HEK293 (cell line): ENCODE measurements around the gene C19orf12.

Experiments
- CTCF ChIA-PET: fragments of 350-600 bp; formaldehyde crosslinking; extraction: SDS; loops from one replicate; lab custom pipeline; 2021; ENCODE audit warnings: antibody characterized with exemption; lab: Yijun Ruan, JAX
- POLR2A ChIA-PET: fragments of 300-600 bp; formaldehyde crosslinking; extraction: SDS; loops from one replicate; lab custom pipeline; 2020; ENCODE audit warnings: antibody characterized with exemption, inconsistent platforms; lab: Yijun Ruan, JAX
- H3K27ac ChIP-seq: fragments of 200-500 bp; sonication (Bioruptor generic); 2 replicates; pipeline ENCODE4 v1.5.1; 2014; ENCODE audit warnings: low read depth, low read length, control low read depth, inconsistent platforms; ENCODE audit errors: extremely low read depth
- H3K36me3 ChIP-seq, 2 experiments: fragments of 200-500 bp in 1 of 2; sonication (Bioruptor generic) in 1 of 2; 1 replicate in 1 of 2; 2 replicates in 1 of 2; pipeline ENCODE4 v1.5.1; 2014 to 2017; ENCODE audit warnings: inconsistent platforms in 2 of 2, low read length in 2 of 2; ENCODE audit not compliant: control insufficient read depth in 2 of 2, insufficient read depth in 1 of 2
- H3K4me1 ChIP-seq: fragments of 200-500 bp; sonication (Bioruptor generic); 2 replicates; pipeline ENCODE4 v1.5.1; 2014; ENCODE audit warnings: mild to moderate bottlenecking, low read length, inconsistent platforms; ENCODE audit not compliant: control insufficient read depth, insufficient read depth
- H3K4me3 ChIP-seq: 2 replicates; pipeline ENCODE4 v1.5.1; 2011; ENCODE audit warnings: low read depth, mild to moderate bottlenecking, control low read depth, low read length, moderate library complexity
- H3K9me3 ChIP-seq: fragments of 200-500 bp; sonication (Bioruptor generic); 2 replicates; pipeline ENCODE4 v1.5.1; 2014; ENCODE audit warnings: low read depth, low read length, inconsistent platforms; ENCODE audit not compliant: control insufficient read depth, insufficient read depth
- FEZF1 ChIP-seq: fragments of 450-650 bp; formaldehyde crosslinking; IDR thresholded peaks from 2 replicates; pipeline ENCODE4 v1.5.1; 2016; ENCODE audit warnings: missing biosample characterization, missing genetic modification characterization
- GFI1B ChIP-seq: fragments of 450-650 bp; formaldehyde crosslinking; IDR thresholded peaks from 2 replicates; pipeline ENCODE4 v1.5.1; 2016; ENCODE audit warnings: missing biosample characterization, missing genetic modification characterization
- PRDM1 ChIP-seq: fragments of 450-650 bp; formaldehyde crosslinking; IDR thresholded peaks from 2 replicates; pipeline ENCODE4; 2016; ENCODE audit warnings: missing biosample characterization, missing genetic modification characterization
- SALL2 ChIP-seq: fragments of 450-650 bp; formaldehyde crosslinking; IDR thresholded peaks from 2 replicates; pipeline ENCODE4 v1.5.0; 2017; ENCODE audit warnings: missing biosample characterization, mild to moderate bottlenecking, missing genetic modification characterization, borderline replicate concordance
- TSHZ1 ChIP-seq: fragments of 450-650 bp; formaldehyde crosslinking; IDR thresholded peaks from 2 replicates; pipeline ENCODE4 v1.5.1; 2016; ENCODE audit warnings: missing biosample characterization, missing genetic modification characterization, borderline replicate concordance
- ZBTB6 ChIP-seq: fragments of 450-650 bp; formaldehyde crosslinking; IDR thresholded peaks from 2 replicates; pipeline ENCODE4 v1.5.1; 2017; ENCODE audit warnings: missing biosample characterization, missing genetic modification characterization
- ZBTB8A ChIP-seq: fragments of 450-650 bp; formaldehyde crosslinking; IDR thresholded peaks from 2 replicates; pipeline ENCODE4 v1.5.1; 2016; ENCODE audit warnings: missing biosample characterization, missing genetic modification characterization
- ZNF112 ChIP-seq: fragments of 450-650 bp; formaldehyde crosslinking; IDR thresholded peaks from 2 replicates; pipeline ENCODE4 v1.5.0; 2017; ENCODE audit warnings: missing biosample characterization, missing genetic modification characterization
- ZNF133 ChIP-seq: fragments of 450-650 bp; formaldehyde crosslinking; IDR thresholded peaks from 2 replicates; pipeline ENCODE4 v1.5.1; 2016; ENCODE audit warnings: missing biosample characterization, missing genetic modification characterization
- ZNF184 ChIP-seq: fragments of 450-650 bp; IDR thresholded peaks from 2 replicates; pipeline ENCODE4 v1.5.1; 2018; ENCODE audit warnings: missing biosample characterization, mild to moderate bottlenecking, missing genetic modification characterization
- ZNF341 ChIP-seq: fragments of 450-650 bp; formaldehyde crosslinking; IDR thresholded peaks from 2 replicates; pipeline ENCODE4; 2016; ENCODE audit warnings: low read depth, missing biosample characterization, missing genetic modification characterization
- ZNF404 ChIP-seq: fragments of 450-650 bp; formaldehyde crosslinking; IDR thresholded peaks from 2 replicates; pipeline ENCODE4 v1.5.1; 2017; ENCODE audit warnings: missing biosample characterization, missing genetic modification characterization
- ZNF433 ChIP-seq: fragments of 450-650 bp; formaldehyde crosslinking; IDR thresholded peaks from 2 replicates; pipeline ENCODE4 v1.5.1; 2016; ENCODE audit warnings: missing biosample characterization, missing genetic modification characterization, low read depth
- ZNF585B ChIP-seq: fragments of 450-650 bp; formaldehyde crosslinking; IDR thresholded peaks from 2 replicates; pipeline ENCODE4 v1.5.1; 2016; ENCODE audit warnings: missing biosample characterization, missing genetic modification characterization
- ZNF664 ChIP-seq: fragments of 450-650 bp; formaldehyde crosslinking; IDR thresholded peaks from 2 replicates; pipeline ENCODE4 v1.5.1; 2016; ENCODE audit warnings: missing biosample characterization, missing genetic modification characterization
- TF ChIP-seq, protein P1 (sequence below): fragments of 450-650 bp; formaldehyde crosslinking; optimal IDR thresholded peaks from 2 replicates; pipeline ENCODE3; 2016; ENCODE audit warnings: missing biosample characterization, mild to moderate bottlenecking, missing genetic modification characterization

The C19orf12 gene

DNA sequence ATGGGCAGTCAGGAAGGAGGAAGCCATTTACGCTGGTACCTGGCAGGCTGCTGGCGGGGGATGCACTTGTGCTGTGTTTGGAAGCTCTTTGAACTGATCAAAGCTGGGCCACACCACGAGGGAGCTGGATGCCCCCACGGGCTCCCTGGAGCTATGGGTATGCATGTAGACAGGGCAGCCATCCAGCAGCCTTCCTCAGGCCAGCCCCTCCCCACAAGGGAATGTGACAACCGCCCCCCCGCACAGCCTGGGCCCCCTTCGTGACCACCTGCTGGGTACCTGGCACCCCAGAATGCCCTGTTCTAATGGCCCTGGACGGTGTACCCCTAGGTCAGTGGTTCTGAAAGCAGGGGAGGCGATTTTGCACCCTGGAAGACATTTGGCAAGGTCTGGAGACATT lies 42.5 kb upstream of the C19orf12 start (continued):
- TF ChIP-seq ZNF184 (tag by site-specific recombination) (no peak), ZNF585B (no peak), ZNF133 (tag by site-specific recombination) (peak; percentile 50)

DNA sequence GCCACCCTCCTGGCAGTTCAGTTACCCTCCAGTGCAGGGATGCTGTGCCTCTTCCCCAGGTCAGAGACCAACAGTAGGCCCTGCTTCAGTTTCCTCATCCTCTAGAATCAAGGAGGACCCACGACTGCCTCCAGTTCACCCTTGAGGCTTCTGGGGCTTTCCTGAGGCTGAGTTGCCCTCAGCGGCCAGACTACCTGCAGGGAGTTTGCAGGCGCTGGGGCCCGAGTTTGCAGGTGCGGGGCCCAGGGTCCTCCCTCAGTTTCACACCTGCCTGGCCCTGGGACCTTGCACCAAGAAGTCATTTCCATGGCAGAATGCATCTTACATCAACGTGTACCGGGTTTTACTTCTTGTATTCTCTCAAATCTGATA lies 38.9 kb upstream of the C19orf12 start:
- Histone ChIP-seq H3K4me3 (no peak overlapping the region), H3K27ac (no peak overlapping the region), H3K4me1 (no peaks in the 10 kb centered on the region), H3K9me3 (no peaks in the 10 kb centered on the region), H3K36me3 (no peaks in the 10 kb centered on the region)
- POLR2A ChIA-PET: no interaction called here
- CTCF ChIA-PET: interaction anchor here (1.1 to 10.9 kb wide), 3 partner anchors 18 to 120 kb away, joined by 3 to 138 read pairs (median 4); no protein-coding TSS in a partner anchor
- no peak for TF ChIP-seq ZNF341 (tag by site-specific recombination)
- TF ChIP-seq PRDM1 (tag by site-specific recombination): no peak
- TF ChIP-seq ZNF112 (tag by site-specific recombination): no peak
- no peak for TF ChIP-seq ZBTB6
- TF ChIP-seq GFI1B: no peak
- no peak for TF ChIP-seq SALL2 (tag by site-specific recombination)
- TF ChIP-seq ZNF585B: no peak
- TF ChIP-seq ZNF404 (tag by site-specific recombination): no peak
- TF ChIP-seq FEZF1: no peak
- TF ChIP-seq ZNF433 (tag by site-specific recombination): no peak
- TF ChIP-seq, protein P1, sequence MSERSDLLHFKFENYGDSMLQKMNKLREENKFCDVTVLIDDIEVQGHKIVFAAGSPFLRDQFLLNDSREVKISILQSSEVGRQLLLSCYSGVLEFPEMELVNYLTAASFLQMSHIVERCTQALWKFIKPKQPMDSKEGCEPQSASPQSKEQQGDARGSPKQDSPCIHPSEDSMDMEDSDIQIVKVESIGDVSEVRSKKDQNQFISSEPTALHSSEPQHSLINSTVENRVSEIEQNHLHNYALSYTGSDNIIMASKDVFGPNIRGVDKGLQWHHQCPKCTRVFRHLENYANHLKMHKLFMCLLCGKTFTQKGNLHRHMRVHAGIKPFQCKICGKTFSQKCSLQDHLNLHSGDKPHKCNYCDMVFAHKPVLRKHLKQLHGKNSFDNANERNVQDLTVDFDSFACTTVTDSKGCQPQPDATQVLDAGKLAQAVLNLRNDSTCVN (tag by site-specific recombination): no peak
- TF ChIP-seq ZBTB8A (tag by site-specific recombination): no peak
- TF ChIP-seq TSHZ1 (tag by site-specific recombination): no peak

DNA sequence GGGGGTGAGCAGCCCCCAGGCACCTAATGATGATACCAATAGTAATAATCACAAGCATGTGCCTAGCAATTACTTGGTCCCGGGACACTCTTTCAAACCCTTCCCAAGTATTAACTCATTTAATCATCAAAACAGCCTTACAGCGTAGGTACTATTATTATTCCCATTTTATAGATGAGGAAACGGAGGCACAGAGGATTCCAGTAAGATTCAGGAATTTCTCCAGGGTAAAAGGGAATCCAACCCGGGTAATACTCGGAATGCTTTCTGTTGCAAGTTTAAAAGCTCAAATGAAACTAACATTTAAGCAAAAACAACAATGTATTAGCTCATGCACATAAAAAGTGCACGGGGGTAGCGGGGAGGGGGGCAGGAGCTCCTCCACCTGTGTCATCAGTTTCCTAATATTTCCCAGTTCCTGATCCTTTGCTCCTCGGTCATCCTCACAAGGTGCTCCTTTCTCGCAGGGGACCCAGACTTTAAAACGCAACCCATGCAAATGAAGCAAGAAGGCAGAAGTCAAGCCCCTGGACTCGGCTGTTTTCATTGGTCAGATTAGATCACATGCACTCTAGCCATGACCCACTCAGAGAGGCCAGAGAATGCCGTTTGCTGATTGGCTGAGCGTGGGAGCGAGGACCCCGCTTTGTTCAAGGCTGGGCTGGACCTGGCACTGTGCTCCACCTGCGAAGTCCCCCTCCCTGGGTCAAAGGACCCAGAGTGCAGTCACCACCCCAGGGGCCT lies 38.3 kb upstream of the C19orf12 start:
- TF ChIP-seq ZNF664 (tag by site-specific recombination): 0 out of 2 replicates have a peak, but pooled peaks have one; percentile 43
- TF ChIP-seq ZBTB8A (tag by site-specific recombination): no peak
- H3K36me3 ChIP-seq: no peaks in the 10 kb centered on the region
- ChIA-PET CTCF (interaction anchor here (0.6 to 10.9 kb wide), 2 partner anchors 19 to 106 kb away, joined by 3 to 138 read pairs; no protein-coding TSS in a partner anchor), POLR2A (no interaction called here)
- no peaks in the 10 kb centered on the region for H3K9me3 ChIP-seq
- no peaks in the 10 kb centered on the region for H3K4me1 ChIP-seq
- no peak overlapping the region for H3K27ac ChIP-seq
- H3K4me3 ChIP-seq: no peak overlapping the region
